Astrocyte of the hippocampus (primary cell): ENCODE results near the gene ME3.
A peak's percentile ranks its signal among the peaks of the same experiment; 100 is the strongest.
"Not testable (repeated sequence)": the region's sequence is repeated elsewhere in the genome, so short reads cannot be mapped to it uniquely, and the experiment has no call there.

Experiments
- DNase-seq: peaks from one replicate; pipeline ENCODE4 v3.0.0; 2011; ENCODE audit warnings: low read depth, low spot score

The ME3 gene

GRCh38 chr11:86621854-86622253, 50.6 kb downstream of the ME3 start:
- DNase-seq = no peak

- DNase-seq = peak; percentile 49
These were observed 51.4 kb downstream of the ME3 start for GRCh38 chr11:86620891-86621521.

DNA sequence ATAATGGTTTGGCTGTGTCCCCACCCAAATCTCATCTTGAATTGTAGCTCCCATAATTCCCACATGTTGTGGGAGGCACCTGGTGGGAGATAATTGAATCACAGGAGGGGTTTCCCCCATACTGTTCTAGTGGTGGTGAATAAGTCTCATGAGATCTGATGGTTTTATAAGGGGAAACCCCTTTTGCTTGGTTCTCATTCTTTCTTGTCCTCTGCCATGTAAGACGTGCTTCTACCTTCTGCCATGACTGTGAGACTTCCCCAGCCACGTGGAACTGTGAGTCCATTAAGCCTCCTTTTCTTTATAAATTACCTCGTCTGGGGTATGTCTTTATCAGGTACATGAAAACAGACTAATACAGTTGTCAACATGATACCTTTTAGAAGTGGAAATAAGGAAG, 53.0 kb downstream of the ME3 start:
- not testable (repeated sequence) for DNase-seq

- DNase-seq = peak; percentile 56
These were observed 54.9 kb downstream of the ME3 start for GRCh38 chr11:86617502-86617901.

GRCh38 chr11:86615487-86615886, 56.9 kb downstream of the ME3 start:
- no peak for DNase-seq

- DNase-seq = no peak
These were observed 61.7 kb downstream of the ME3 start for GRCh38 chr11:86610559-86611341.

GRCh38 chr11:86608251-86608799, 64.1 kb downstream of the ME3 start:
- peak; percentile 89 for DNase-seq

DNA sequence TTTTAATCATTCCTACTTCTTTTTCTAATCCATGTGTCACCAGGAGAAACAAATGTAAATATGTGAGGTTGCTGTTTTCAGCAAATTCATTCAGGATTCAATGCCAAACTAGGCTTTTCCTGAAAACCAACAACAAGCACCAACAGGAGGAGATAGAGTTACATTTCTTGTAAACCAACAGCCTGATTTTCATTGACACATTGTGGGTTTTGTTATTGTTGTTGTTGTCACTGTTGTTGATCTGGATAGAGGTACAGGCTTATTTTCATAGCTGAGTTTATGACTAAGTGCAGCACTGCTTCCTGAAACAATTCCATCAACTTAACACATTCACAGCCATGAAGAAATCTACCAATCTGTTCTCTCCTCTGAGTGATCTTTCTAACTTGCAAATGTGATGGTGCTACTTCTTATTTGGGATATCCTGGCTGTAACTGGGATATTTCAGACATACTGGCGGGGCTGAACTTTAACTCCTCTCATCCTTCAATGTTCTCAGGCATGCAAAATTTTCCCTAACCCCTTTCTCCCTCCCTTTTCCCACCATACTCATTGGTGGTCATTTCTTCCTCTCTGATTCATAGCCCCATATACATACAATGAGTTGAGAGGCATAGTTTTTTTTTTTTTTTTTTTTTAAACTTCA, 65.5 kb downstream of the ME3 start:
- DNase-seq = peak; percentile 56

DNA sequence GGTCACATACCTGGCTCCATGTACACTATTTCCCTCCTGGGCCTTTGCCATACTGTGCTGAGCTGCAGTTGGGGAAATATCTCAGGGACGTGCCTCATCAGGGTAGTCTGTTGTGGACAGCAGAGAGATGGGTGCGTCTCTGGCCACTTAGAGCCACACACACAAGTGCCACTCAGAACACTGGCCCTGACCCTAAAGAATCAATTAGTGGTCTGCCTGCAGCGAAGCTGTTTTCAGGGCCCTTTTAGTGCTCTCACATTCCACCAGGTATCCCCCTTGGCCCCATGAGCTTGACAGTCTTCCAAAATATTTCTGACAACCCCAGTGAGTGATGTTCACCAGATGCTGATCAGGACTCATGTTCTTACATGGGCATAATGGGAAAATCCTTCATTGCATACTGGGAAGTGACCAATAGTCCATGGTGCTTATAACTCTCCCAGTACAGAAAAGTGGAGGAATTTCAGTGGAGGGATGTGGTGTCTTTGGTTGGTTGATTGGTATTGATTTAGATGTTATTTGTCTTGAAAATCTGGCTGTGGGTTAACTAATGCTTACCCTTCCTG, 66.1 kb downstream of the ME3 start:
- no peak for DNase-seq

- no peak for DNase-seq
These were observed 75.4 kb downstream of the ME3 start for GRCh38 chr11:86596861-86597586.

DNA sequence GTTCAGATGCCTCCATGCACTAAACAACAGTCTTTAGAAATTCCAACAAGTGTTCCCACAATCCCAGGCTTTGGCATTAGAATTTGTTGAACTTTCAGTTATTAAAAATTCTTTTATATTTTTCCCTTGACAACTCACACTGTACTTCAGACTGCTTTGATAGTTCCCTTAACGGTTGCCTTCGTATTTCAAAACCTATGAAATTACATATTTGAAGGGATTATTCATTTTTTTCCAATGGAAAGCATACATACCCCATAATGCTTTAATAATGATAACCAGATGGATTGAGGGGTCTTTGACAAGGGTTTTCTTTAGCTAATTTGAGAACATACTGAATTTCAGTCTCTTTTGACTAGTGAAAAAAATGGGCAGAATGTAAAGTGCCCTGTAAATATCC, 76.5 kb downstream of the ME3 start:
- DNase-seq = no peak

DNA sequence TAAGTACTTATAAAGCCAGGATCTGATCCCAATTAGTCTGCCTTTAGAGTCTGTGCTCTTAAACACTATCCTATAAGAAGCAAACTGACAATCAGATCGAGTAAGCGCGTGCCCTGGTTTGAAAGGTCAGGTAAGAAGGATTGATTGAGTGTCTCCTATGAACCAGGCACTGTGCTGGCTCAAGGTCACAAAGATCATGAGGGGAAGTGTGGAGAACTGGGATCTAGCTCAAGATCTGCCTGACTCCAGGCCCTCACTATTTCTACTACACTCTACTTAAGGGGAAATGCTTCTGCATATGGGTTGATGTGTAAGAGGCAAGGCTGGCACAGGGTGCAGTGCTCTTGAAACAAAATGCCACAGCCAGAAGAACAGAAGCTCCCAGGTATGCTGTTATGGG, 77.0 kb downstream of the ME3 start:
- DNase-seq = no peak

DNA sequence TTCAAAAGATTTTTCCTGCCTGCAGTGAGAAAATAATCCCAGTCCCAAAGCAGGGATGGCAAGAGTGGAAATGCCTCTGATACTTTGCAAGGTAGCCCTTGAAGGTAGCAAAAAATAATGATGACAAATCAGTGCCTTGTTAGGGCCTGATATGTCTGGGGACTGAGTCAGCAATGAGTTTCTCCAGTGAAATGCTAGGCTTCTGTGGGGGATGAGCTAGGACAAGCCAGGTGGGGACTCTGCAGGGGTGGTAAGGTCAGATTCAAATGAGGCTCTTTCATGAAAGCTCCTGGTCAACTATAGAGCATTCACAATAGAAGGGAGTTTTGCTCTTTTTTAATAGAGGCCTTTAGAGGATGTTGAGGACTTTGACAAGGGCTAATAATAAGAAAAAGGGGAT, 77.7 kb downstream of the ME3 start:
- DNase-seq = no peak

- DNase-seq = no peak
These were observed 78.6 kb downstream of the ME3 start for GRCh38 chr11:86593833-86594232.

DNA sequence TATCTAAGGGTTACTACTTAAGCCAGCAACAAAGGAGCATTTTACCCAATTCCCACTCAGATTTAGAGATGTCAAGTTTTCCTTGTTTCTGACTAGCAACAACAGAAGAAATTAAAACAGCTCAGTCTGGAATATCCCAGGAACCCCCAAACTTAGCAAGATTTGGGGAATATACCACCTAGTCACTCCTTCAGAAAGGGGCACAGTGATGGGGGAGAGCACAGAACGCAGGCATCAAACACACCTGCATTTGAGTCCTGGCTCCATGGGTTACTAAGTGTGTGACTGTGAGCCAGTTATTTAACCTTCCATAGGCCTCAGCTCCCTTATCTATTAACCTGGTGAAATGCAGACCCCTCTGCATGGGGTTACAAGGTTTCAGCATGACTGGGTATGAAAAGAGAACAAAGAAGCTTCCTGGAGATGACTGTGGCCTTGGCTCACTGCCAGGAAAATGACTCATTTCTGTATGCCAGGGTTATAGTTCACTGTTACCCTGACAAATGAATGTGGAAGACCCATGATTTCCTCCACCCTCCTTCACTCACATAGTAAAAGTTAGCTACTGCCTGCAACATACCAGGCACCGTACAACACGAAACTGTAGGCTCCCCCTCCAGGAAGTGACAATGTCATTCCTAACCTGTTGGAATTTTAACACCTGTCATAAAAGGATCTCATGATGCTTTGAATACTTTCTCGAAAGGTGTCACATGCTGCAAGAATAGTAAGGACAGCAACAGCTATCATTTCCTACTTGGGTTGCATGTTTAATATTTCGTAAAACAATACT, 79.6 kb downstream of the ME3 start:
- peak; percentile 90 for DNase-seq

DNA sequence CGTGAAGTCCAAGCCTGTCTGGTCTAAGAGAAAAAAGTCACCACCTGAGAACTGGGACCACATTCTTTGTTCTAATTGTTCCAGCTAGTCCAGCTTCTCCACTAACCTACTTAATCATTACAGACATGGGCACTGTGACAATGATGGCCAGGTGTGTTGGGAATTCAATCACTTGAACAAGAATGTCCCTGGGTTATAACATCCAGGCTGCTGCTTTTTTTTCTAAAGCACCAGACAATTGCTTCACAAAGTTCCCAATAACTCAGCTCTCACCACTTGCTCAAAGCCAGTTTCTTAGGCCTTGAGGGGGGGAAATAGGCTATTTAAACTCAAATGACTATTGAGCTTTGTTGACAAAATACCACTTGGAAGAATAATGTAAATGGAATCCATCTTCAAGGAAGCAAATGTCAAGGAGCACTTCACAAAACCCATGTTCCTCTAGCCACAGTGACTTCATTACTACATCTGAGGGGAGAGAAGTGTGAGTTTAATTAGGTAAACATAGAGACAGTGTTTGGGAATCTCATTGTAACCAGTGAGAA, 80.3 kb downstream of the ME3 start:
- peak; percentile 66 for DNase-seq

GRCh38 chr11:86591631-86592030, 80.8 kb downstream of the ME3 start:
- no peak for DNase-seq

DNA sequence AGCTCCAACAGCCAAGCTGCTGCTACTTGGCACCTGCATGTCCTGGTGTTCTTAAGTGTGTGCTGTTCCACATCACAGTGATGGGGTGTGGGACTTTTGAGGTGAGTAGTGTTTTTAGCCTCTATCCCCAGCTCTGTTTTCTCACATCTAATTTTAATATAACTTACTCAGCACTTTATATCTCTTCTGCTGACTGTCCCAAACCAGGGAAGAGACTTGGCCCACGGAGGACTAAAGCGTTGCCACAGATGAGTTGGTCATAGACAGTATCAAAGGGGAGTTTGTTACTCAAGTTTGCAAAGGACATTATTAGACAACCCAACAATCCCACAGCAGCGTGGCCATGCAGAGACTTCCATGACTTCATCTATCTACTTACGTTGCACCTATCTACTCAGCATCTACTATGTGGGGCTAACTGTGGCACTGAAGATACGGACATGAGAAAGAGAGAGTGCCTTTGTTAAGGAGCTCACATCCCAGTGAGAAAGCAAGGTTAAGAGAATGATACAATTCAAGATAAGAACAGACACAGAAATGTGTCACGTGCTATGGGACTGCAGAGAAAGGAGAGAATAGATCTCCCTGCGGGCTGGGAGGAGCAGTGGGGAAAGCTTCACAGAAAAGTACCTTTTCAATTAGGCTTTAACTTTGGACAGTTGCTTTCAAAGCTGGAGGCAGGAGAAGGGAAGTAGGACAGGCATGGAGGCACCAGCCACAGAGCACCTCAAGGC, 82.4 kb downstream of the ME3 start:
- no peak for DNase-seq

GRCh38 chr11:86589204-86589603, 83.2 kb downstream of the ME3 start:
- no peak for DNase-seq
